ENCODE results near the gene SP4. TPM values are rescaled to one million over a fixed set of nuclear protein-coding genes. Genes with fewer than 3 reads are reported as not detected.

The SP4 gene
- total RNA-seq, 6 experiments from 2014 or later = 1.2 to 3.2 (median 2.3) TPM

DNA sequence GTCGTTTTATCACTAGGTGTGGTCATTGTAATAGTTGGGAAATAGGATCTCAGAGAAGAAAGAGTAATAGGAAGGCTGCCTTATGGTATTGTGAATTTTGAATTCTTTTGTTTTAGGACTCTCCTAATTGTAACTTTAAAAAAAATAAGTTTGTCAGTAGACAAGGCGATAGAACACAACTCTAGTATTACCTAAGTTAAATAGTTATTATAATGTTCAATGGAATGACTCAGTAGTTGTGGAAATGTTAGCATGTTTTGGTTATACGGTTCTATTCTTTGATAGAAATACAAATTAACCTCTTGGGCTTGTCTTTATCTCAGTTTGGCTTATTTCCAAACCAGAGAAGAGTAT, 116.4 kb downstream of the SP4 start:
- no peaks in the 10 kb centered on the region for H3K27me3 ChIP-seq
- peaks cover 0 to 8% (median 0%) of the 10 kb centered on the region in 4 donors for H3K4me1 ChIP-seq
- peak overlapping the region in 1 of 3 donors; percentile 57 for H3K4me3 ChIP-seq
- no peak for TF ChIP-seq POLR2A (IDR thresholded peaks at IDR 0.05)
- TF ChIP-seq, protein P1, sequence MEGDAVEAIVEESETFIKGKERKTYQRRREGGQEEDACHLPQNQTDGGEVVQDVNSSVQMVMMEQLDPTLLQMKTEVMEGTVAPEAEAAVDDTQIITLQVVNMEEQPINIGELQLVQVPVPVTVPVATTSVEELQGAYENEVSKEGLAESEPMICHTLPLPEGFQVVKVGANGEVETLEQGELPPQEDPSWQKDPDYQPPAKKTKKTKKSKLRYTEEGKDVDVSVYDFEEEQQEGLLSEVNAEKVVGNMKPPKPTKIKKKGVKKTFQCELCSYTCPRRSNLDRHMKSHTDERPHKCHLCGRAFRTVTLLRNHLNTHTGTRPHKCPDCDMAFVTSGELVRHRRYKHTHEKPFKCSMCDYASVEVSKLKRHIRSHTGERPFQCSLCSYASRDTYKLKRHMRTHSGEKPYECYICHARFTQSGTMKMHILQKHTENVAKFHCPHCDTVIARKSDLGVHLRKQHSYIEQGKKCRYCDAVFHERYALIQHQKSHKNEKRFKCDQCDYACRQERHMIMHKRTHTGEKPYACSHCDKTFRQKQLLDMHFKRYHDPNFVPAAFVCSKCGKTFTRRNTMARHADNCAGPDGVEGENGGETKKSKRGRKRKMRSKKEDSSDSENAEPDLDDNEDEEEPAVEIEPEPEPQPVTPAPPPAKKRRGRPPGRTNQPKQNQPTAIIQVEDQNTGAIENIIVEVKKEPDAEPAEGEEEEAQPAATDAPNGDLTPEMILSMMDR (IDR thresholded peaks at IDR 0.05) = no peak
- H3K9me3 ChIP-seq = no peaks in the 10 kb centered on the region
- 19% methylated on average over 3 of the region's 3 CpGs for WGBS (ENCODE audit: insufficient coverage, low coverage, low lambda C conversion rate, missing lambda C conversion rate)
- no peaks in the 10 kb centered on the region for H3K36me3 ChIP-seq
- no peak overlapping the region for H3K27ac ChIP-seq
- DNase-seq = no peak
- intact Hi-C loops (cut with DNase I) = no loop called here
- ATAC-seq = no peak

DNA sequence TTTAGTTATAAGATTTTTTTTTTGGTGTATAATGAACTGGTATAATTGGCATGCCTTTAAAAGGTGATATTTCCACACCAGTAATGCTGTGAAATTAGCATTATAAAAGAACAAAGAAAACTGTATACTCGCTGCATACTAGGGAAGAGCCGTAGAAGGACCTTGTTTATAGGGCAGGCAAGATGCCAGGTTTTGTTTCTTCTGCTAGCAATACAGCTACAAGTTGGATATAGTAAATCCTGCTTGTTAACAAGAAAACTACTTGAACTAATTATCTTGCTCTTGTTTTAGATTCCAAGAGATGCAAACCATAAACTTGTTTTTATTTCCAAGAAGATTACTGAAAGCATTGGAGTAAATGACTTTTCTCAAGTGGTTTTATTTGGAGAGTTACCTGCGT, 116.8 kb downstream of the SP4 start:
- H3K4me3 ChIP-seq = no peak overlapping the region
- H3K4me1 ChIP-seq = peaks cover 0 to 8% (median 0%) of the 10 kb centered on the region in 4 donors
- no peaks in the 10 kb centered on the region for H3K9me3 ChIP-seq
- WGBS (ENCODE audit: insufficient coverage, low coverage, low lambda C conversion rate, missing lambda C conversion rate) = 67% methylated on average over 3 of the region's 3 CpGs
- no peaks in the 10 kb centered on the region for H3K36me3 ChIP-seq
- no peak for TF ChIP-seq POLR2A (IDR thresholded peaks at IDR 0.05)
- TF ChIP-seq, protein P1 (IDR thresholded peaks at IDR 0.05) = no peak
- no peaks in the 10 kb centered on the region for H3K27me3 ChIP-seq
- intact Hi-C loops (cut with DNase I) = no loop called here
- no peak overlapping the region for H3K27ac ChIP-seq
- ATAC-seq = no peak
- no peak for DNase-seq

DNA sequence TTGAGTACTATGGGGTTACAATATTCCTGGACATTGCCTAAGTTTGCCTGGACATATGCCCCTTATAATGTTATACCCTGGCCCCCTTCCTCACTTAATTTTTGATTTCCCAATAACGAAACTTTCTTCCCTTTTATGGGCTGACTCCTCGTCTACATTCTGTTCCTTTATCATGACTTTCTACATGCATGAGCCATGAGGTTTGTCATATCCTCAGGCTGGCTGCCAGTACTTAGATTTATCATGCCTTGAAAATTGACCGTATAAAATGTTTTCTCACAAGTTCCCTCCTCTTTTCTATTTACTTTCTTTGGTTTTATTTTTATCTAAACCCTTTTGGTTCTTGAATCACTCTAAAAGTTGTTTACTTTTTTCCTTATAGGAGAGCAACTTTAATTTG, 119.6 kb downstream of the SP4 start:
- H3K27me3 ChIP-seq = no peaks in the 10 kb centered on the region
- H3K36me3 ChIP-seq = no peaks in the 10 kb centered on the region
- TF ChIP-seq, protein P1 (IDR thresholded peaks at IDR 0.05) = no peak
- TF ChIP-seq POLR2A (IDR thresholded peaks at IDR 0.05) = no peak
- WGBS (ENCODE audit: insufficient coverage, low coverage, low lambda C conversion rate, missing lambda C conversion rate) = 50% methylated on average over 3 of the region's 3 CpGs
- no peaks in the 10 kb centered on the region for H3K9me3 ChIP-seq
- no peak overlapping the region for H3K4me3 ChIP-seq
- DNase-seq = no peak
- H3K4me1 ChIP-seq = peaks cover 0 to 8% (median 0%) of the 10 kb centered on the region in 4 donors
- no peak overlapping the region for H3K27ac ChIP-seq
- intact Hi-C loops (cut with DNase I) = no loop called here
- ATAC-seq = no peak

DNA sequence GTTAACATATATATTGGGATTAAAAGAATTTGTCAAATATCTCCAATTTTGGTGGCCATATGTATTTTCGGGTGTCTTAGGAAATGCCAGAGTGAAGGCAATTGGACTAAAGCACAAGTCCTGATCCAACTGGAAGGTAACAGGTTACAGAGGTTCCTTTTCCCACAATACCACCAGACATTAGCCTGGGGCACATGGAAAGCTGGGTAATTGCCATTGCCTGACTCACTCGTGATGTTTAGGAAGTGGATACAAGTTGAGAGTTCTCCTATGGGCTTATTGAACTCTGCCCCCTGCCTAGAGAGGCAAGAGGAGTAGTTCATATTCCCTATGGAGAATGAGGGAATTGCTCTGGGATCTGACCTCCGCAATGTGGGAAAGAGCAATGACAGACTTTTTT, 120.6 kb downstream of the SP4 start:
- H3K36me3 ChIP-seq = no peaks in the 10 kb centered on the region
- H3K27ac ChIP-seq = no peak overlapping the region
- H3K4me1 ChIP-seq = peaks cover 0 to 4% (median 0%) of the 10 kb centered on the region in 4 donors
- TF ChIP-seq POLR2A (IDR thresholded peaks at IDR 0.05) = no peak
- TF ChIP-seq, protein P1 (IDR thresholded peaks at IDR 0.05) = no peak
- 69% methylated on average over 2 of the region's 3 CpGs for WGBS (ENCODE audit: insufficient coverage, low coverage, low lambda C conversion rate, missing lambda C conversion rate)
- ATAC-seq (no peak), DNase-seq (no peak)
- H3K4me3 ChIP-seq = no peak overlapping the region
- intact Hi-C loops (cut with DNase I) = no loop called here
- H3K27me3 ChIP-seq = no peaks in the 10 kb centered on the region
- no peaks in the 10 kb centered on the region for H3K9me3 ChIP-seq

DNA sequence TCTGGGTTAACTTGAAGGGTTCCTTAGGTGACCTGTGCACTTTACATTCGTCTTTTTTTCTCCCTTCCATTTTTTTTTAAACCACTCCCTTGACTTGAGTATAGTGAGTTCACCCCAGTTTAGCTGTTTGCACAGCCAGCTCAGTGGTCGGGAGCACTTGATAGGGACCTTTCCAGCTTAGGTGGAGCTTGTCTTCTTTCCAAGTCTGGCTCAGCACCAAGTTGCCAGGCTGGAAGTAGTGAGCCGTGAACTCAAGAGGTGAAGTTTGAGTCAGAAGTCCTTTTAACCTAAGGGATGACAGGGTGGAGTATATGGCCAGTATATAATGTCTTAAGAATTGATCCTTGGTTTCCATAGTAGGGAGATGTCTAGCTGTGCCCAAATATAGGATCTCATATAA, 122.2 kb downstream of the SP4 start:
- DNase-seq (no peak), ATAC-seq (peak in 1 of 4 donors; percentile 30)
- 87% methylated on average over 3 of the region's 3 CpGs for WGBS (ENCODE audit: insufficient coverage, low coverage, low lambda C conversion rate, missing lambda C conversion rate)
- no peaks in the 10 kb centered on the region for H3K36me3 ChIP-seq
- TF ChIP-seq, protein P1 (IDR thresholded peaks at IDR 0.05) = no peak
- no peak for TF ChIP-seq POLR2A (IDR thresholded peaks at IDR 0.05)
- intact Hi-C loops (cut with DNase I) = no loop called here
- H3K27me3 ChIP-seq = no peaks in the 10 kb centered on the region
- no peak overlapping the region for H3K27ac ChIP-seq
- peaks cover 0 to 4% (median 0%) of the 10 kb centered on the region in 4 donors for H3K4me1 ChIP-seq
- no peak overlapping the region for H3K4me3 ChIP-seq
- H3K9me3 ChIP-seq = no peaks in the 10 kb centered on the region

All from right lobe of liver (tissue), 6 donors.